ENCODE data around the gene CARM1.
"Not testable (repeated sequence)": the region's sequence is repeated elsewhere in the genome, so short reads cannot be mapped to it uniquely, and the experiment has no call there.

Gene CARM1

GRCh38 chr19:10846500-10847202, 24.7 kb upstream of the CARM1 start:
- DNase-seq (ENCODE audit: low spot score): no peak

- DNase-seq (ENCODE audit: low spot score): no peak
Measured at GRCh38 chr19:10848230-10848856, 23.0 kb upstream of the CARM1 start, which contains the start of gene C19orf38. C19orf38 (plus strand) TSS chr19:10848415; CDS start chr19:10848509, 94 bp downstream.

GRCh38 chr19:10850631-10851030, 20.7 kb upstream of the CARM1 start:
- no peak for DNase-seq (ENCODE audit: low spot score)

- DNase-seq (ENCODE audit: low spot score): peak; percentile 50
Measured at GRCh38 chr19:10852098-10852800, 19.1 kb upstream of the CARM1 start.

- no peak for DNase-seq (ENCODE audit: low spot score)
Measured at GRCh38 chr19:10852941-10853340, 18.4 kb upstream of the CARM1 start.

GRCh38 chr19:10854350-10855089, 16.8 kb upstream of the CARM1 start:
- no peak for DNase-seq (ENCODE audit: low spot score)

DNA sequence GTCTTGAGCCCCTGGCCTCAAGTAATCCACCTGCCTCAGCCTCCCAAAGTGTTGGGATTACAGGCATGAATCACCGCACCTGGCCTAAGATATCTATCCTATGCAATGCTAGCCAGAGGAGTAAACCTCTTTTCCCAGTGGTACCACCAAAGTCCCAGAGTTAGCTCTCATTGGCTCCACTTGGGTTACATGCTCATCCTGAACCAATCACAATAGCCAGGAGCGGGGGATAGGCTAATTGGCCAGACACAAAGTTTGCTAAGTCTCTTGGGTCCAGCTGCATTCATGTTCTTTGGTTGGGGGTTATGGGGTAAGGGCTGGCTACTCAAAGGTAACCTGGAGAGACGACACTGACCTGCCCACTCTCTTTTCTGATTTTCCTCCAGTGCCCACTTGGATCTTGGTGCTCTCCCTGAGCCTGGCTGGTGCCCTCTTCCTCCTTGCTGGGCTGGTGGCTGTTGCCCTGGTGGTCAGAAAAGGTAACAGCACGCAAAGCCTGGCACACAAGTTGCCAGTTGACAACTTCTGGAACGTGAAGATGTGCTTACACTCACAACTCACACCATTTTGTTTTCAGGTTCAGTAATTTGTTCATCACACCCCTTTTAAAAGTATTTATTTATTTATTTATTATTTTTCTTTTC, 15.4 kb upstream of the CARM1 start:
- DNase-seq (ENCODE audit: low spot score): no peak

GRCh38 chr19:10856899-10857298, 14.5 kb upstream of the CARM1 start:
- not testable (repeated sequence) for DNase-seq (ENCODE audit: low spot score)

GRCh38 chr19:10858204-10858828, 13.0 kb upstream of the CARM1 start:
- no peak for DNase-seq (ENCODE audit: low spot score)

- no peak for DNase-seq (ENCODE audit: low spot score)
Measured at GRCh38 chr19:10861103-10861651, 10.2 kb upstream of the CARM1 start.

DNA sequence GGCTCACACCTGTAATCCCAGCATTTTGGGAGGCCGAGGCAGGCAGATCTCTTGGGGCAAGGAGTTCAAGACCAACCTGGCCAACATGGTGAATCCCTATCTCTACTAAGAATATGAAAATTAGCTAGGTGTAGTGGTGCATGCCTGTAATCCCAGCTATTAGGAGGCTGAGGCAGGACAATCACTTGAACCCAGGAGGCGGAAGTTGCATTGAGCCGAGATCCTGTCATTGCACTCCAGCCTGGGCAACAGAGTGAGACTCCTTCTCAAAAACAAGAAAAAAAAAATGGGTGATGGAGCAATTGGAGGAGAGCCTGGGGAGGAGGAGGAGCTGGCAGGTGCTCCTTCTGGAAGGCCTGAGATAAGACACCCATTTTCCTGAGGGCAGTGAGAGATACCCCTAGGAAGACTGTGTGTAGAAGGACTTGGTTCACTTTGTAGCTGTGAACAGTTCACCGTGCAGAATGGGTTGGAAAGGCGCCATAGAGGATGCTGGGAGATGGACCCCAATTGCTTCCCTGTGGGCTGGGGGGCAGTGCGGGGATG, 8.7 kb upstream of the CARM1 start:
- no peak for DNase-seq (ENCODE audit: low spot score)

DNA sequence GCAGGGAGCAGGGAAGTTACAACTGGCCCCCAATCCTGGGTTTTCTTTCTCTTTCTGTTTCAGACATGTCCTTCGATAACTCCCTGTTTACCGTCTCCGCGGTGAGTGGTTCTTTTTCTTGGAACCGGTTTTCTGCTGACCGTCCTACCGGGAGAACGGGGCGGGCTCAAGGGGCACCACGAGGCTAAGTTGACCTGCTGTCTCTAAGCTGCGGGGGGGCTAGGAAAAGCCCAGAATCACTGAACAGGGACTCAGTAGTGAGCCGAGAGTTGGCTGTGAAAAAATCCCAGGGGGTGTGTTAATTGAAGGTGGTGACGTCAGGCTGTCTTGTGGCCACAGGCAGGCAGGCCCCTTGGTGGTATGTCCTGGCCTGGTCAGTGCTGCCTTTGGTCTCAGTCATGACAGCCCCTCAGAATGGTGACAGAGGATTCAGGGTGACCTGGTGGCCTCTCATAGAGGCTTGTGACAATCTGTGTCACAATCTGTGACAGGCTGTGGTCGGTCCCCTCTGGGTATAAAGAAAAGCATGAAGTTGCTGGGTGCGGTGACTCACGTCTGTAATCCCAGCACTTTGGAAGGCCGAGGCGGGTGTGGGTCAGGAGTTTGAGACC, 8.1 kb upstream of the CARM1 start:
- DNase-seq (ENCODE audit: low spot score): peak; percentile 77

DNA sequence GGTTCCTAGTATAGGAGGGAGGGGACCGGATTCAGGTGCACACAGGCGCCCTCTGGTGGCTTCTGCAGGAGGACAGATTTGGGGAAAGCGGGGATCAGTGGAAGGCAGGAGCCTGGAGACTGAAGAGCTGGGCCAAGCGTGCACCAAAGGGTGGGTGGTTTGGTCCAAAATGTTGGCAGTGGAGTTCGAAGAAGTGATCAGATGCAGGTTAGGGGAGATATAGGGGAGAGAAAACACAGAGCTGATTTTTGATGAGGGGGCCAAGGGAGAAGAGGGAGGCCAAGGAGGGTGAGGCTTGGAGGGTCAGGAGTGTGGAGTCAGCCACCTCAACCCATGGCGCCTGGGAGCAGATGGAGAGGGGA, 6.8 kb upstream of the CARM1 start:
- DNase-seq (ENCODE audit: low spot score): peak; percentile 93

- no peak for DNase-seq (ENCODE audit: low spot score)
Measured at GRCh38 chr19:10866495-10866894, 4.9 kb upstream of the CARM1 start.

DNA sequence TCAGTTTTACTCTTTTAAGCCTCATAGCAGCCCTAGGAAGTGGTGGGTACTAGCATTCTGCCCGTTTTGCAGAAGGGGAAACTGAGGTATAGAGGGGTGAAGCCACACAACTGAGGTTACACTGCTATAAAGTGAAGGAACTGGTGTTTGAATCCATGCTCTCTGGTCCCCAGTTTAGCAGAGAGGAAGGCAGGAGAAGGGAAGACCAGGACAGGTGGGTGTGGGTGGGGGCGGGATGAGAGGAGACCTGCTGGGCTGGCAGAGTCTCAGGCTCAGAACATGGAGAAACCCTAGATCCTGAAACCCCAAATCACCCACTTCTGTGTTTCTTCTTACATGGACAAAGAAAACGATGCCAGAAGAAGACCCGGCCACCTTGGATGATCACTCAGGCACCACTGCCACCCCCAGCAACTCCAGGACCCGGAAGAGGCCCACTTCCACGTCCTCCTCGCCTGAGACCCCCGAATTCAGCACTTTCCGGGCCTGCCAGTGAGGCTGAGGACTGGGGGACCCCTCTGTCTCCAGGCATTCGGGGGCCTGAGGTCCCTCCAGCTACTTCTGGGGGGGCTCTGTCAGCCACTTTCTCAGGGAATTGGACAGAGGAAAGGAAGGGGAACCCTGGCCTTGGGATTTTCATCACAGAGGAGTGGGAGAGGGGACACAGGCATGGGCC, 2.3 kb upstream of the CARM1 start:
- no peak for DNase-seq (ENCODE audit: low spot score)

DNA sequence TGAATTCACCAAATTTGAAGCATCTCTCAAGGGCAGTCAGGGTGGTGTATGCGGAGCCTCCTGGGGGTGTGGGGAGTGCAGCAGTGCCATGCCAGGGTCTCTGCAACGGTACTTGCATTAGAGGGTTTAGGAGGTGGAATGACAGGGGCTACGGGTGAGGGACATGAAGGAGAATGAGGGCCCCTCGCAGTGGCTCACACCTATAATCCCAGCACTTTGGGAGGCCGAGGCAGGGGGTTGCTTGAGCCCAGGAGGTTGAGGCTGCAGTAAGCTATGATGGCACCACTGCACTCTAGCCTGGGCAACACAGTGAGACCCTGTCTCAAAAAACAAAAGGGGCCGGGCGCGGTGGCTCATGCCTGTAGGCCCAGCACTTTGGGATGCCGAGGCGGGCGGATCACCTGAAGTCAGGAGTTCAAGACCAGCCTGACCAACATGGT, 1.5 kb upstream of the CARM1 start:
- not testable (repeated sequence) for DNase-seq (ENCODE audit: low spot score)

DNA sequence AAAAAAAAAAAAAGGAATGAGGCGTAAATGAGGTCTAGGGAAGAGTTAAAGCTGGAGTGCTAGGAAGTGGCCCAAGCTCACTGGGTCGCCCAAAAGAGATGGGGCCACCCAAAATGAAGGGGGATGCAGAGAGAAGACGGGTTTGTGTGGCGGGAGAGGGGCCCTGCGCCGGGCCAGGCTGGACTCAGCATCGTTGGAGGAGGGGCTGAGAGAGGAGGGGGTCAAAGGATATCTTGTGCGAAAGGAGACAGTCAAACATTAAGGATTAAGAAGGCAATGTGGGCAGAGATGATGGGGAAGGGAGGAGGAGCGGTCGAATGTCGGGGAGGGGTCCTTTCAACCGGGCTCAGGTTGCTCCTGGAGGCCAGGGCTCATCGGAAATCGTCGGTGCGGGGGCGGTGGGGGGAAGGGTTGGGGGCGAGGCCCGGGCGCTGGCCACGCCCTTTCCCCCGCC, 825 bp upstream of the CARM1 start:
- DNase-seq (ENCODE audit: low spot score): no peak

- peak; percentile 54 for DNase-seq (ENCODE audit: low spot score)
Measured at GRCh38 chr19:10871711-10872545, 575 bp downstream of the CARM1 start.
